GM19351 (cell line): ENCODE measurements around the gene PGBD5.

ENCODE experiments used
- ATAC-seq: cut with Tn5 transposase; IDR thresholded peaks from one replicate; pipeline ENCODE4 v1.9.1; 2021; ENCODE audit warnings: mild to moderate bottlenecking, moderate library complexity; ENCODE audit not compliant: unreplicated experiment

Gene PGBD5

GRCh38 chr1:230328342-230329015 is 97.7 kb downstream of the PGBD5 start:
- peak; percentile 23 for ATAC-seq

- peak; percentile 62 for ATAC-seq
These were observed 98.2 kb downstream of the PGBD5 start for GRCh38 chr1:230327892-230328284.

- peak; percentile 25 for ATAC-seq
These were observed 98.9 kb downstream of the PGBD5 start for GRCh38 chr1:230326971-230327891.

GRCh38 chr1:230323686-230324085 is 102.4 kb downstream of the PGBD5 start:
- no peak for ATAC-seq

- no peak for ATAC-seq
These were observed 103.1 kb downstream of the PGBD5 start for GRCh38 chr1:230322967-230323547.

- ATAC-seq: no peak
These were observed 103.7 kb downstream of the PGBD5 start for GRCh38 chr1:230322421-230322756.

- no peak for ATAC-seq
These were observed 104.3 kb downstream of the PGBD5 start for GRCh38 chr1:230321741-230322420.

- ATAC-seq: no peak
These were observed 104.8 kb downstream of the PGBD5 start for GRCh38 chr1:230321341-230321740.

GRCh38 chr1:230320804-230321203 is 105.3 kb downstream of the PGBD5 start:
- no peak for ATAC-seq

- ATAC-seq: no peak
These were observed 107.0 kb downstream of the PGBD5 start for GRCh38 chr1:230319014-230319747.

- ATAC-seq: no peak
These were observed 108.0 kb downstream of the PGBD5 start for GRCh38 chr1:230317823-230318819.

GRCh38 chr1:230316864-230317745 is 109.0 kb downstream of the PGBD5 start:
- ATAC-seq: no peak

GRCh38 chr1:230315099-230315498 is 111.0 kb downstream of the PGBD5 start:
- ATAC-seq: no peak

GRCh38 chr1:230314142-230314470 is 112.0 kb downstream of the PGBD5 start:
- ATAC-seq: no peak

- no peak for ATAC-seq
These were observed 112.5 kb downstream of the PGBD5 start for GRCh38 chr1:230313453-230314141.

- ATAC-seq: no peak
These were observed 113.5 kb downstream of the PGBD5 start for GRCh38 chr1:230312676-230313075.

GRCh38 chr1:230310381-230311163 is 115.6 kb downstream of the PGBD5 start:
- peak; percentile 46 for ATAC-seq
